SH-SY5Y (cell line): ENCODE results near the gene TDP1.

Experiments
- GATA2 ChIP-seq: IDR thresholded peaks from 2 replicates; pipeline ENCODE4 v1.6.1; 2011; ENCODE audit warnings: mild to moderate bottlenecking, low read depth, low read length
- GATA3 ChIP-seq: IDR thresholded peaks from 2 replicates; pipeline ENCODE4 v1.6.1; 2011; ENCODE audit warnings: low read depth, mild to moderate bottlenecking, low read length, moderate library complexity

DNA sequence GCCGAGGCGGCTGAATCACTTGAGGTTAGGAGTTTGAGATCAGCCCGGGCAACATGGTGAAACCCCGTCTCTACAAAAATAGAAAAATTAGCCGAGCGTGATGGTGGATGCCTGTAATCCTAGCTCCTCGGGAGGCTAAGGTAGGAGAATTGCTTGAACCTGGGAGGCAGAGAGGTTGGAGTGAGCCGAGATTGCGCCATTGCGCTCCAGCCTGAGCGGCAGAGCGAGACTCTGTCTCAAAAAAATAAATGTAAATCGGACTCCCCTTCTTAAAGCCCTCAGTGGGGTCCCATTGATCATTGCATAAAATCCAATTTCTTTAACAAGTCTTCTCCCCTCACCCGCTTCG, 908 bp downstream of the TDP1 start:
- TF ChIP-seq GATA2 (no peak), GATA3 (no peak)
